ENCODE data around the gene PPM1H.
"Not testable (repeated sequence)": the region's sequence is repeated elsewhere in the genome, so short reads cannot be mapped to it uniquely, and the experiment has no call there.

The PPM1H gene

DNA sequence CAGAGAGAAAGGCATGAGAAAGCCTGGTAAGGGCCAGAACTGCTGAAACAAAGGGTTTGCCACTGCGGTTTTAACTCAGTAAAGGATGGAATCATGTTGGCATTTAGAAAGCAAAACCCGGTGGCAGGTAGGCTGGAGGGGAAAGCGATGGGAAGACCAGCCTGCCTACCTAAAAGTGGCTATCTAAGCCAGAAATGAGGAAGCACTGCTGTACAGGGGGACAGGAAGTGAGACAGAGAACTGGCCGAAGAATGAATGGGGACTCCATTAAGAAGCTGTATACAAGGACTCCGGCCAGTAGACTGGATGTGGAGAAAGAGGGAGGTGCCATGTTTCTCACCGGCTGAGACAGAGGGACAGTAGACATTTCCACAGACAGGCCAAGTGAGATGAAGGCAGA, 48.2 kb downstream of the PPM1H start:
- no peak for DNase-seq (ENCODE audit: extremely low read depth, low read depth)
- TF ChIP-seq, protein P1, sequence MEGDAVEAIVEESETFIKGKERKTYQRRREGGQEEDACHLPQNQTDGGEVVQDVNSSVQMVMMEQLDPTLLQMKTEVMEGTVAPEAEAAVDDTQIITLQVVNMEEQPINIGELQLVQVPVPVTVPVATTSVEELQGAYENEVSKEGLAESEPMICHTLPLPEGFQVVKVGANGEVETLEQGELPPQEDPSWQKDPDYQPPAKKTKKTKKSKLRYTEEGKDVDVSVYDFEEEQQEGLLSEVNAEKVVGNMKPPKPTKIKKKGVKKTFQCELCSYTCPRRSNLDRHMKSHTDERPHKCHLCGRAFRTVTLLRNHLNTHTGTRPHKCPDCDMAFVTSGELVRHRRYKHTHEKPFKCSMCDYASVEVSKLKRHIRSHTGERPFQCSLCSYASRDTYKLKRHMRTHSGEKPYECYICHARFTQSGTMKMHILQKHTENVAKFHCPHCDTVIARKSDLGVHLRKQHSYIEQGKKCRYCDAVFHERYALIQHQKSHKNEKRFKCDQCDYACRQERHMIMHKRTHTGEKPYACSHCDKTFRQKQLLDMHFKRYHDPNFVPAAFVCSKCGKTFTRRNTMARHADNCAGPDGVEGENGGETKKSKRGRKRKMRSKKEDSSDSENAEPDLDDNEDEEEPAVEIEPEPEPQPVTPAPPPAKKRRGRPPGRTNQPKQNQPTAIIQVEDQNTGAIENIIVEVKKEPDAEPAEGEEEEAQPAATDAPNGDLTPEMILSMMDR (IDR thresholded peaks at IDR 0.05; ENCODE audit: low read depth, low read length, missing control alignments) = no peak
- H3K4me3 ChIP-seq (replicated peaks; ENCODE audit: low read depth, low read length) = no peak overlapping the region

DNA sequence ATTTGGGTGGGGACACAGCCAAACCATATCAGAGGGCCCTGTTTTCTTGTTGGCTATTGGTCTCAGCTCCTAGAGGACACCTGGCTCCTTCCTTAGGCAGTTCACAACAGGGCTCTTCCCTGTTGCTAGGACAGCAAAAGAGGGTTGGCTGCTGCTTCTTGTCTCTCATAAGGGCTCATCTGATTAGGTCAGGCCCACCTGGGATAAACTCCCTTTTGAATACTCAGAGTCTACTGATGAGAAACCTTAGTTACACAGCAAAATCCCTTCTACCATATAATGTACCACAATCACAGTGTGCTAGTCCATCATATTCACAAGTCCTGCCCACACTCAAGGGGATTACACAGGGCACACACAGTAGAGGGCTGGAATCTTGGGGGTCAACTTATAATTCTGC, 49.7 kb downstream of the PPM1H start:
- H3K4me3 ChIP-seq (replicated peaks; ENCODE audit: low read depth, low read length) = no peak overlapping the region
- TF ChIP-seq, protein P1 (IDR thresholded peaks at IDR 0.05; ENCODE audit: low read depth, low read length, missing control alignments) = no peak
- DNase-seq (ENCODE audit: extremely low read depth, low read depth) = no peak

DNA sequence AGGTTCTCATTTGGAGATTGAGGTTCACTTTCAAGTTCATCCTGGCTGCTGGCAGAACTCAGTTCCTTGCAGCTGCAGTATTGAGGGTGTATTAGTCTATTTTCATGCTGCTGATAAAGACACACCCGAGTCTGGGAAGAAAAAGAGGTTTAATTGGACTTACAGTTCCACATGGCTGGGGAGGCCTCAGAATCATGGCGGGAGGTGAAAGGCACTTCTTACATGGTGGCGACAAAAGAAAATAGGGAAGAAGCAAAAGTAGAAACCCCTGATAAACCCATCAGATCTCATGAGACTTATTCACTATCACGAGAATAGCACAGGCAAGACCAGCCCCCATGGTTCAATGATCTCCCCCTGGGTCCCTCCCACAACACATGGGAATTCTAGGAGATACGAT, 50.1 kb downstream of the PPM1H start:
- DNase-seq (ENCODE audit: extremely low read depth, low read depth); H3K4me3 ChIP-seq (replicated peaks; ENCODE audit: low read depth, low read length): not testable (repeated sequence)

DNA sequence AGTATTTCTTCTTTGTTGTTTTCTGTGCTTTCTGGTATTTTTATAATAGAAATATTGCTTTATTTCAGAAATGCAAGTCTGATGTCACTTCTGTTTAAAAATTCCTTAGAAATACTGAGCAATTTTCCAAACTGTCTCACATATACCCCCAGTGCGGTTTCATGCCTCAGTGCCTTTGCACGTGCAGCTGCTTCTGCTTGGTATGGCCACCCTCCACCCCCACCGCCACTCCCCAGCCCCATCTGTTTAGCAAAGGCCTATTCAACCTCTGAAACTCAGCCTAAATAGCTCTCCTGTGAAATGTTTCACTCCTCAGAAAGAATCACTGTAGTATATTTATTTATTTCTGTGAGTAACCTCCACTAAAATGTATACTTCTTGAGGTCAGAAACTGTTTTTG, 52.3 kb downstream of the PPM1H start:
- H3K4me3 ChIP-seq (replicated peaks; ENCODE audit: low read depth, low read length) = no peak overlapping the region
- DNase-seq (ENCODE audit: extremely low read depth, low read depth) = no peak

DNA sequence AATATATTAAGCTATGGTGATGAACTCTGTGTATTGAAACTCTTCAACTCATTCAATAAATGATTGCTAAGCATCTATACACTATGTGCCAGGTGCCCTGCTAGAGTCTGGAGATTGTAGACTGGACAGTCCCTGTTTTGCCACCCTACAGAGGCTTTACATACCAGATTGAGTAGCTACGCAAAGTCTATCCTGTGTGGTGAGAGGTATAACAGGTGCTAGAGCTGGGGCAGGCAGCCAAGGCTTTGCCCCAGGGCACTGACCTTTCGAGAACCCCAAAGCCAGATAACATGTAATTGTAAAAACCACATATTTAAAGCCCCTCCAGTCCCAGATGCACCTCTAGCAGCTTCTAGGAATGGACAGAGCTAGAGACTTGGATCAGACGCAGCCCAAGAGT, 52.8 kb downstream of the PPM1H start:
- no peak for DNase-seq (ENCODE audit: extremely low read depth, low read depth)
- no peak overlapping the region for H3K4me3 ChIP-seq (replicated peaks; ENCODE audit: low read depth, low read length)

More for the DNA sequence above, 52.3 kb downstream of the PPM1H start:
- TF ChIP-seq, protein P1 (IDR thresholded peaks at IDR 0.05; ENCODE audit: low read depth, low read length, missing control alignments) = no peak

GRCh38 chr12:62879691-62880090, 55.3 kb downstream of the PPM1H start:
- H3K4me3 ChIP-seq (replicated peaks; ENCODE audit: low read depth, low read length) = no peak overlapping the region
- TF ChIP-seq, protein P1 (IDR thresholded peaks at IDR 0.05; ENCODE audit: low read depth, low read length, missing control alignments) = no peak
- DNase-seq (ENCODE audit: extremely low read depth, low read depth) = no peak

More for the DNA sequence above, 52.8 kb downstream of the PPM1H start:
- TF ChIP-seq, protein P1 (IDR thresholded peaks at IDR 0.05; ENCODE audit: low read depth, low read length, missing control alignments) = no peak

GRCh38 chr12:62879228-62879627, 55.7 kb downstream of the PPM1H start:
- not testable (repeated sequence) for DNase-seq (ENCODE audit: extremely low read depth, low read depth); H3K4me3 ChIP-seq (replicated peaks; ENCODE audit: low read depth, low read length)

DNA sequence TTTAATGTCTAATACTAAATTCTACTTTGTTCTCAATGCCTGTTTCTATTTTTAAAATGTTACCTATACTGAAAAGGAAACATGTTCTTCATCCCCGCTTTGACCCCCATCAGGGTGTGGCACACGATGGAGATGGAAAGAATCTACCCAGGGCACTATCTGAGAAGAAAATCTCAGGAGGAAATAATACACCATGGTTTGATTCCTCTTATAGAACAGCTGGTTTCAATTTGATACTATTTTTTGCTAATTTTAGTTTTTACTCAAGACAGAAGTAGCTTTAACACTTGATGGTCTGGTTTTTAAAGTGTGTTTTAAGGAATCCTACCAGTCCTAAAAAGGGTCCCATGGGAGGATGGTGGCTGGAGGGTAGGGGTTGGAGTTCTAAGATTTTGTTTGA, 56.7 kb downstream of the PPM1H start:
- no peak overlapping the region for H3K4me3 ChIP-seq (replicated peaks; ENCODE audit: low read depth, low read length)
- no peak for DNase-seq (ENCODE audit: extremely low read depth, low read depth)
- TF ChIP-seq, protein P1 (IDR thresholded peaks at IDR 0.05; ENCODE audit: low read depth, low read length, missing control alignments) = no peak

All from HFF-Myc (cell line).